Muscle of leg (tissue), 11 donors: ENCODE measurements around the gene PRKCZ. TPM values are rescaled to one million over a fixed set of nuclear protein-coding genes. Genes with fewer than 3 reads are reported as not detected.

Experiments
- DNase-seq: peaks from one replicate; pipeline ENCODE4 v3.0.0; 2013
- H3K27ac ChIP-seq: one replicate; pipeline ENCODE4 v1.5.1; 2013; ENCODE audit warnings: mild to moderate bottlenecking, low read length, control low read depth
- H3K27me3 ChIP-seq: one replicate; pipeline ENCODE4 v1.6.1; 2013; ENCODE audit warnings: low read length; ENCODE audit not compliant: control insufficient read depth, insufficient read depth
- H3K36me3 ChIP-seq: one replicate; pipeline ENCODE4 v1.6.1; 2013; ENCODE audit warnings: low read length; ENCODE audit not compliant: control insufficient read depth, insufficient read depth
- H3K4me1 ChIP-seq: one replicate; pipeline ENCODE4 v1.6.1; 2013; ENCODE audit warnings: low read length; ENCODE audit not compliant: control insufficient read depth, insufficient read depth
- H3K4me3 ChIP-seq: one replicate; pipeline ENCODE4 v1.5.1; 2013; ENCODE audit warnings: low read length, control low read depth
- H3K9me3 ChIP-seq: replicated peaks from 2 replicates; pipeline ENCODE4 v1.6.1; 2013; ENCODE audit warnings: low read depth, low read length; ENCODE audit not compliant: control insufficient read depth
- WGBS: methylation state at CpG from one replicate; pipeline ENCODE4 v1.1.5; 2013; ENCODE audit warnings: missing lambda C conversion rate; ENCODE audit not compliant: insufficient coverage; 5-methylcytosine and 5-hydroxymethylcytosine counted together
- polyA plus RNA-seq, 8 donors: library from polyadenylated mRNA; unstranded; fragments of 120-200 nt; gene quantifications; one replicate each; pipeline versions ENCODE4 v1.2.1 to v1.2.3, GENCODE V29; 2013; ENCODE audit warnings: inconsistent platforms in 1 of 8, low replicate concordance in 1 of 8; ENCODE audit not compliant: insufficient read length in 8 of 8, insufficient read depth in 1 of 8
- total RNA-seq: library from RNA; stranded (reverse); fragments of 120-200 nt; gene quantifications from one replicate; pipeline ENCODE4 v1.2.4, GENCODE V29; 2013

The PRKCZ gene
- total and polyA plus RNA-seq, 9 donors, result 4.0 to 10.5 (median 5.7) TPM

DNA sequence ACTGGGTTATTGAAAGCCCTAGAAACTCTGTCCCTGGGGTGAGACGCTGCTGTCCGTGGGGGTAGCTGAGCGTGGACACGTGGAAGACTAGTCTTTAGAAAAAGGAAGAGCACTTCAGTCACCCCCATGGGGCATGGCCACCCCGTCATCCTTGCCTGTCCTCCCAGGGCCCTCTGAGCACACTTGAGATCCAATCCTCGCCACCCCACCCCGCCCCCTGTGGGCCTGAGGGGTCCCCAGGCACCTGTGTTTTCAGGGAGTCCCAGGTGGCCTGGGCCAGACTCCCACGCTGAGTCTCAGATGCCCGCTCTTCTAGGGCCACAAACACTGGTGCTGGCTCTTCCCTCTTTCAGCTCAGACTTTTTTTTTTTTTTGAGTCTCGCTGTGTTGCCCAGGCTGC, 2.5 kb downstream of the PRKCZ start:
- no peak overlapping the region for H3K4me3 ChIP-seq
- no peak overlapping the region for H3K27ac ChIP-seq
- WGBS, result 80% methylated on average over 9 of the region's 10 CpGs
- DNase-seq, result no peak
- no peaks in the 10 kb centered on the region for H3K36me3 ChIP-seq
- peaks cover 55% of the 10 kb centered on the region for H3K27me3 ChIP-seq
- no peaks in the 10 kb centered on the region for H3K9me3 ChIP-seq
- H3K4me1 ChIP-seq, result peaks cover 7% of the 10 kb centered on the region

DNA sequence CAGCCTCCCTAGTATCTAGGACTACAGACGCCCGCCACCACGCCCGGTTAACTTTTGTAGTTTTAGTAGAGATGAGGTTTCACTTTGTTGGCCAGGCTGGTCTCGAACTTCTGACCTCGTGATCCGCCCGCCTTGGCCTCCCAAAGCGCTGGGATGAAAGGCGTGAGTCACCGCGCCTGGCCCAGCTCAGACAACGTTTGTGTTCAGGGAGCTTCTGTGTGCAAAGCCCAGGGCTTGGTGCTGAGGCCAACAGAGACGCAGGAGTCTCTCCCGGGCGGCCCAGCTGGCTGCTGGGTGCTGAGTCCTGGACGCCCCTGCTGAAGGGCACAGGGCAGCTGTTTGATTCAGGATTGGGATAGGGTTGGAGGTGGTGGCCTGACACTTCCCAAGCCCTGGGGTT, 3.0 kb downstream of the PRKCZ start:
- no peak for DNase-seq
- H3K36me3 ChIP-seq, result no peaks in the 10 kb centered on the region
- peaks cover 50% of the 10 kb centered on the region for H3K27me3 ChIP-seq
- no peak overlapping the region for H3K27ac ChIP-seq
- no peak overlapping the region for H3K4me3 ChIP-seq
- WGBS, result 70% methylated on average over 13 of the region's 17 CpGs
- H3K4me1 ChIP-seq, result peaks cover 7% of the 10 kb centered on the region
- no peaks in the 10 kb centered on the region for H3K9me3 ChIP-seq

DNA sequence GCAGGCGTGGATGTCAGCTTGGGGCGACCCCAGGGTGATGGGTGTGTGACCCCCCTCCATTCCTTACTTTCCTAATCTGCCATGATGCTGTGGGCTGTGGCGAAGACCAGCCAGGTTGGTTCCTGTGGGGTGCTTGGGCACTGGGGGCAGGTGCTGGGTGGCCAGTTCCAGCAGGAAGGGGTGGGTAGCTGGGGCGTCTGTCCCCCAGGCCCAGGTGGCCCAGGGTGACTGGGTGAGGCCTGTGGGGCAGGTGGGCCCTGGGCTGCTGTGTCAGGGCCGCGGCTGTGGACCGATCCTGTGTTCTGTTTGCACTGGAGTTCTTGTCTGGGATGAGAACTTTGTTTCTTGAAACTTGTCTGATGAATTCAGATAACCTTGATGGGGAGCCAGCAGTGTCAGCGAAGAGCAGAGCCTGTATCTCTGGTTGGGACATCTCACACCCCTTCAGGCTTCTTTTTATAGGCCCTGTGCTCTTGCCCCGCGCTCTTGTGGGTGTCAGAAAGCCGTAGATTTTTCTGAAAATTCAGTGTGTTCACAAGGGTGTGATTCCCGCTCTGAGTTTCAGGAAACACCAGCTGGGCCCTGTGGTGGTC, 3.7 kb downstream of the PRKCZ start:
- Histone ChIP-seq H3K4me1 (peaks cover 7% of the 10 kb centered on the region), H3K9me3 (no peaks in the 10 kb centered on the region), H3K36me3 (no peaks in the 10 kb centered on the region), H3K27me3 (peaks cover 43% of the 10 kb centered on the region), H3K27ac (no peak overlapping the region), H3K4me3 (no peak overlapping the region)
- WGBS, result 79% methylated on average over 9 of the region's 12 CpGs
- DNase-seq, result no peak

DNA sequence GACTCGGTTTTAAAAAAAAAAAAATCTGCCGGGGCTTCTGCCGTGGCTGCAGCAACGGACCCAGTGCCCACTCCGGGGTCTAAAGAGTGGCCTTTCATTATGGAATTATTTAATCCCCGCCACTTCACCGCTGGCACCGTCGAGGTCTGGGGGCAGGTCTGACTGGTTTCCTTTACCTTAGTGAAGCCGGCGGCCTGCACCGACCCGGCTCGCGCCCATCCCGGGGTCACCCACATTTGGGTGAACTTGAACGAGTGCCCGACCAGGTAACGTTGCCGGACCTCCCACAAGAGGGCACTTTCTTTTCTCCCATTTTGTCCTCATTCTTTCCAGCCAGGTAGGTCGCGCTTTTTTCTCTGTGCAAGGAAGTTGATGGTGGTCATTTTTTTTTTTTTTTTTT, 4.3 kb downstream of the PRKCZ start:
- H3K36me3 ChIP-seq, result no peaks in the 10 kb centered on the region
- no peak overlapping the region for H3K27ac ChIP-seq
- no peaks in the 10 kb centered on the region for H3K9me3 ChIP-seq
- DNase-seq, result no peak
- WGBS, result 84% methylated on average over 16 of the region's 22 CpGs
- peaks cover 37% of the 10 kb centered on the region for H3K27me3 ChIP-seq
- peaks cover 6% of the 10 kb centered on the region for H3K4me1 ChIP-seq
- no peak overlapping the region for H3K4me3 ChIP-seq

DNA sequence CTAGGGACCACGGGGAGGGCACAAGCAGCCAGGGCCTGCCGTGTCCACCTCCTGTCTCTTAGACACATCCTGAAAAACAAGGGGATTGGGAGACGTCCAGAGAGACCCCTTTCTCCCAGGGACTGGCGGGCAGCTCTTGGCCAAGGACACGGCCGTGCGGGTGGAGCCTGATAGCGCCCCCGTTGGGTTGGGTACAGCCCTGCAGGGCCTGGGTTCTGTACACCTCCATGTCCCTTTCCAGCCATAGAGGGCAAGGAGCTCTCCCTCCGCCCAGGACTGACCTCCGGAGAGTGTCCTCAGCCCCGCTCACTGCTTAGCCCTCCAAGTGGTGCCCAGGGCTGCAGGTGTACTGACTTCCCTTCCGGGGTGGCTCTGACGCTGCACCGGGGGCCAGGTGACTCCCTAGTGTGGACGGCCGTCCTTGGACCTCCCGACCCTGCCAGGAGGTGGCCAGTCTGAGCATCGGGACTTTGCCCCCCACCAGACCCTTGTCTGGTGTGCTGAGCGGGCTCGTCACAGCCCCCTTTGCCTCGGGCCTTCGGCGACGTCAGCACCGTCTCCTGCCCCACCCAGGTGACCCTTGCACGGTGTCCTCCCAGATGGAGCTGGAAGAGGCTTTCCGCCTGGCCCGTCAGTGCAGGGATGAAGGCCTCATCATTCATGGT, 5.8 kb downstream of the PRKCZ start:
- Histone ChIP-seq H3K9me3 (no peaks in the 10 kb centered on the region), H3K4me3 (no peak overlapping the region), H3K4me1 (no peaks in the 10 kb centered on the region), H3K27me3 (peaks cover 28% of the 10 kb centered on the region), H3K27ac (no peak overlapping the region), H3K36me3 (no peaks in the 10 kb centered on the region)
- 88% methylated on average over 24 of the region's 29 CpGs for WGBS
- DNase-seq, result no peak

DNA sequence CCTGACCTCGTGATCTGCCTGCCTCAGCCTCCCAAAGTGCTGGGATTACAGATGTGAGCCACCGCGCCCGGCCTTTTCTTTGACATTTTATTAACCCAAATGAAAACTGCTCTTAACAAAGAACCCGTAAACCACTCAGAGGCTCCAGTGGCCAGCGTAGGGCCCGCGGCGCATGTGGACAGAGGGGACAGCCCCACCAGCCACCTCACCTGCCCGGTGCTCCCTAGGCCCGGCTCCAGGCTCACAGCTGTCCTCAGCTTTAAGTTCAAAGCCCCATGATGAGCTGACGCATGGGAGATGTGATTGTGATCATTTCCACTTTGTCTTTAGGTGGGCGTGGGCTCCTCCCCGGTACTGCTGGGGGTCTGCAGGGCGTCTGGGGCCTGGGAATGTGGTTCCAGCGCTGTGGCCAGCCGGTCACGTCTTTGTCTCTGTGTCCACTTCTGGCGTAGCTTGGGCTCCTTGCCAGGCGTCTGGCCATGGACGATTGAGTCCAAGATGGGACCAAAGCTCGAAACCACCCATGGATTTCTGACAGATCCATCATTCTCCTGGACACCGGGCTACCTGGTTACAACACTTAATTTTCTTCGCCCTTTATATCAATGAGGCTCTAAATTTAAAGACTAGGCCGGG, 6.9 kb downstream of the PRKCZ start:
- no peak for DNase-seq
- peaks cover 18% of the 10 kb centered on the region for H3K27me3 ChIP-seq
- no peaks in the 10 kb centered on the region for H3K9me3 ChIP-seq
- WGBS, result 88% methylated on average over 15 of the region's 25 CpGs
- no peaks in the 10 kb centered on the region for H3K36me3 ChIP-seq
- H3K4me1 ChIP-seq, result no peaks in the 10 kb centered on the region
- no peak overlapping the region for H3K27ac ChIP-seq
- no peak overlapping the region for H3K4me3 ChIP-seq

DNA sequence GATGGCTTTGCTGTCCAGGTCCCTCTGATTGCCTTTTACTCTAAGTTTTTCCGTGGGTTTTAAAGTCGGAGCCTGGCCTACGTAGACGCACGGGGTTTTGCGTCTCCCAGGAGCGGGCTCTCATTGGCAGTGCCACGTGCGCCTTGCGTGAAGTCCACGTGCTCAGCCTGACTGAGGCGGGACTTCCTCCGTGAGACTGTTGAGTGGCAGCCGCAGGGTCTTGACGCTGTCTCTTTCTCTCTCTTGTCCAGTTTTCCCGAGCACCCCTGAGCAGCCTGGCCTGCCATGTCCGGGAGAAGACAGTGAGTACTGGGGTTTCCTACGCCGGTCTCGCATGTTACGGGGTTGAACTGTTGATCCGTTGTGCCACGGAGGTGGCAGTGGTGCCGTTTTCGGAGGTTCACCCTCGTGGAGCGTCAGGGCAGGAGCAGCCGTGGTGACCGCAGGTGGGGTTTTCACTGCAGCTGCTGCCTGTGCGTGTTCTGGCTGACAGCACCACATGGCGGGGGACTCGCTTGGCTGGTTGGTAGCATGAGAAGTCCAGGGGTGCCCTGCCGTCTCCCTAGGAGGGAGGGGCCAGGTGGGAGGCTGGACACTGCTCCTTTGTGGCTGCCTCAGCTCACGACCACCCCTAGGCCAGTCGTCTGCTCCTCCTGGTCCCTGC, 9.2 kb downstream of the PRKCZ start:
- WGBS, result 84% methylated on average over 30 of the region's 35 CpGs
- Histone ChIP-seq H3K4me3 (no peak overlapping the region), H3K36me3 (no peaks in the 10 kb centered on the region), H3K9me3 (peaks cover 1% of the 10 kb centered on the region), H3K27ac (no peak overlapping the region), H3K4me1 (no peaks in the 10 kb centered on the region), H3K27me3 (peaks cover 6% of the 10 kb centered on the region)
- DNase-seq, result no peak

DNA sequence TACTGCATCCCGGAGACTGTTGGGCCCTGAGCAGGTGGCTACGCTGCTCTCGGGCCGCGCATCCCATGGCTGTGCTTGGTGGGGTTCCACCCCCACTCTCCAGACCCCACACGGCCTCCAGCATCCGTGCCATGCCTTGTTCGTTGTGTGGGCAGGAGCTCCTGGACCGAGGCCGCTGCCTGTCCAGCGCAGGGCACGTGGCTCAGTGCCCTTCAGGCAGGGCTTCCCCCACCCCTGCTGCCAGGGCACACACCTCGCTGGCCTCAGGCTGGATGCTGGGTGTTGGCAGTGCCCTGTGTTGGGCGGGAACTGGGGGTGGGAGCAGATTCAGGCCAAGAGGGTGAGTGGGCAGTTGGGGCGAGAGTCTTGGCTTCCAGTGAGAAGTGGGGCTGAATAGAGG, 9.9 kb downstream of the PRKCZ start:
- Histone ChIP-seq H3K9me3 (peaks cover 5% of the 10 kb centered on the region), H3K4me3 (no peak overlapping the region), H3K4me1 (no peaks in the 10 kb centered on the region), H3K27ac (no peak overlapping the region), H3K27me3 (peaks cover 6% of the 10 kb centered on the region), H3K36me3 (no peaks in the 10 kb centered on the region)
- no peak for DNase-seq
- WGBS, result 80% methylated on average over 14 of the region's 15 CpGs

DNA sequence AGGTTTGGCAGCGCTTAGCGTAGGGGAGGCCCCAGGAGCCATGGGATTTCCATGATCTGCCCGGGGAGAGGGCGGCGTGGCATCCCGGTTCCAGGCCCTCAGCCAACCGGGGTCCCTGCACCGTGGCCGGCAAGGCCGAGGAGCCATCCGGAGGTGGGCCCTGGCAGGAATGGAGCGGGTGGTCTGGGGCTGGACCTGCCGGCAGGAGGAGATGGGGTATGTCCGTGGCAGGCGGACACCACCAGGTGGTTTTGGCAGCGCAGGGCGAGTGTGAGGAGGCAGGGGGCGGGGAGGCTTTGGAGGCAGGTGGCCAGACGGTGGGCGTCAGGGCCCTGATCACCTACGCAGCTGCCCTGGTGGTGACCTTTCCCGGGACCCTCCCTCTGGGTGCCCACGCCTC, 10.3 kb downstream of the PRKCZ start:
- DNase-seq, result no peak

DNA sequence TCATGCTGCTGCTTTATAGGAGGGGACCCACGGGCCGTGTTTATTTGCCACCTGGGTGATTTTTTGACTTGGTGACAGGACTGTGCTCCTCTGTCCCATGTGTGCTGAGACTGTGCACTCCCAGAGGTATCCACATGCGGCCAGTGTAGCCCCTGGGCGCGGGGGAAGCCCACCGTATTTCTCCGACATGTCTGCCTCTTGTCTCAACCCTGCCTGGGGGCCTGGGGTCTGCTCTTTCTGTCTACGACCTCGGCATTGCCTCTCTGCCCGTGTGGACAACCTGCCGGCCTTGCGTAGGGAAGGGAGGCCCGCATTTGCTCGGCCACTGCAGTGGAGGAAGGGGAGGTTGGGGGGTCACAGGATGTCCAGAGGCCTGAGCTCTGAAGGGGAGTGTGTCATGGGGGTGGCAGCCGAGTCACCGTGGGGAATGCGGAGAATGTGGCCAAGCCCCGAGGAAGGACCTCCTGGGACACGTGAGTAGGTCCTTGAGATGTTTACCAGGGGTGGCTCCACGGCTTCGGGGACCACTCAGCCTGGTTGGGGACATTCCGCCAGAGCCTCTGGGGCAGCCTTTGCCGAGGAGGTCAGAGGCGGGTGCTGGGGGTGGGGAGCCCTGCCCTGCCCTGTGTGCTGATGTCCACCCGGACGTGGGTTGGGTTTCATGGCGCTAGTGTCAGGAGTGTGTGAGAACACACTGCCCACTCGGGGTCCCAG, 11.0 kb downstream of the PRKCZ start:
- Histone ChIP-seq H3K27me3 (peaks cover 2% of the 10 kb centered on the region), H3K9me3 (peaks cover 11% of the 10 kb centered on the region), H3K27ac (no peak overlapping the region), H3K36me3 (no peaks in the 10 kb centered on the region), H3K4me3 (no peak overlapping the region), H3K4me1 (no peaks in the 10 kb centered on the region)
- 79% methylated on average over 28 of the region's 28 CpGs for WGBS
- DNase-seq, result no peak

More for the DNA sequence above, 10.3 kb downstream of the PRKCZ start:
- Histone ChIP-seq H3K4me1 (no peaks in the 10 kb centered on the region), H3K27me3 (peaks cover 4% of the 10 kb centered on the region), H3K9me3 (peaks cover 5% of the 10 kb centered on the region), H3K27ac (no peak overlapping the region), H3K36me3 (no peaks in the 10 kb centered on the region), H3K4me3 (no peak overlapping the region)
- 86% methylated on average over 23 of the region's 23 CpGs for WGBS
